Measurements from ENCODE around the gene SERPINB5. TPM values are rescaled to one million over a fixed set of nuclear protein-coding genes. Genes with fewer than 3 reads are reported as not detected.

The SERPINB5 gene
- total RNA-seq, 1 experiment from 2014 or later: not detected

GRCh38 chr18:63544017-63544416 lies 67.3 kb downstream of the SERPINB5 start:
- Histone ChIP-seq H3K27me3 (ENCODE audit: control insufficient read depth, insufficient read depth, low read length) (no peaks in the 10 kb centered on the region), H3K4me1 (ENCODE audit: control insufficient read depth, insufficient read depth, low read length) (no peaks in the 10 kb centered on the region), H3K36me3 (ENCODE audit: control insufficient read depth, insufficient read depth, low read length) (no peaks in the 10 kb centered on the region), H3K9me3 (ENCODE audit: control insufficient read depth, insufficient read depth, low read depth, low read length) (no peaks in the 10 kb centered on the region), H3K4me3 (ENCODE audit: low read depth in 2 of 2, low read length in 2 of 2) (no peak overlapping the region), H3K27ac (ENCODE audit: low read length) (no peak overlapping the region)
- no peak for DNase-seq (ENCODE audit: low read depth, low spot score)
- no peak for TF ChIP-seq POLR2AphosphoS5 (IDR thresholded peaks at IDR 0.05; ENCODE audit: low read depth, low read length)
- TF ChIP-seq TCF7L2 (IDR thresholded peaks at IDR 0.05; ENCODE audit: low read depth, low read length): no peak
- in situ Hi-C loops (cut with HindIII; ENCODE audit: low pct_unique_long_range_greater_than_20kb, low sequenced_read_pairs) (no loop called here), intact Hi-C loops (cut with micrococcal nuclease; ENCODE audit: unreplicated experiment) (no loop called here)
- no TSS peak for BruUV-seq (replicated peaks)
- ATAC-seq: no peak
- CTCF ChIA-PET: no interaction called here
- POLR2A ChIA-PET: no interaction called here

GRCh38 chr18:63545000-63545399 lies 68.2 kb downstream of the SERPINB5 start:
- ChIA-PET CTCF (interaction anchor here (0.7 kb wide), 1 partner anchor 408 kb away, joined by 5 read pairs; no protein-coding TSS in a partner anchor), POLR2A (no interaction called here)
- Histone ChIP-seq H3K27me3 (ENCODE audit: control insufficient read depth, insufficient read depth, low read length) (no peaks in the 10 kb centered on the region), H3K36me3 (ENCODE audit: control insufficient read depth, insufficient read depth, low read length) (no peaks in the 10 kb centered on the region), H3K4me1 (ENCODE audit: control insufficient read depth, insufficient read depth, low read length) (no peaks in the 10 kb centered on the region), H3K27ac (ENCODE audit: low read length) (no peak overlapping the region), H3K4me3 (ENCODE audit: low read depth in 2 of 2, low read length in 2 of 2) (no peak overlapping the region), H3K9me3 (ENCODE audit: control insufficient read depth, insufficient read depth, low read depth, low read length) (no peaks in the 10 kb centered on the region)
- in situ Hi-C loops (cut with HindIII; ENCODE audit: low pct_unique_long_range_greater_than_20kb, low sequenced_read_pairs) (no loop called here), intact Hi-C loops (cut with micrococcal nuclease; ENCODE audit: unreplicated experiment) (no loop called here)
- DNase-seq (ENCODE audit: low read depth, low spot score) (no peak), ATAC-seq (no peak)
- no TSS peak for BruUV-seq (replicated peaks)
- TF ChIP-seq REST (IDR thresholded peaks at IDR 0.05; ENCODE audit: insufficient read depth in 1 of 2, low read depth in 2 of 2, low read length in 1 of 2) (no peak), CTCF (IDR thresholded peaks at IDR 0.05) (no peak), TCF7L2 (IDR thresholded peaks at IDR 0.05; ENCODE audit: low read depth, low read length) (no peak), SIN3A (IDR thresholded peaks at IDR 0.05; ENCODE audit: borderline replicate concordance, insufficient read depth, low read depth, low read length) (no peak), POLR2AphosphoS5 (IDR thresholded peaks at IDR 0.05; ENCODE audit: low read depth, low read length) (no peak)

GRCh38 chr18:63550068-63550467 lies 73.3 kb downstream of the SERPINB5 start:
- in situ Hi-C loops (cut with HindIII; ENCODE audit: low pct_unique_long_range_greater_than_20kb, low sequenced_read_pairs): no loop called here
- no TSS peak for BruUV-seq (replicated peaks)
- H3K9me3 ChIP-seq (ENCODE audit: control insufficient read depth, insufficient read depth, low read depth, low read length): no peaks in the 10 kb centered on the region
- H3K27ac ChIP-seq (ENCODE audit: low read length): no peak overlapping the region
- ChIA-PET POLR2A (no interaction called here), CTCF (no interaction called here)
- H3K36me3 ChIP-seq (ENCODE audit: control insufficient read depth, insufficient read depth, low read length): no peaks in the 10 kb centered on the region
- ATAC-seq (no peak), DNase-seq (ENCODE audit: low read depth, low spot score) (no peak)
- no peaks in the 10 kb centered on the region for H3K4me1 ChIP-seq (ENCODE audit: control insufficient read depth, insufficient read depth, low read length)
- TF ChIP-seq POLR2AphosphoS5 (IDR thresholded peaks at IDR 0.05; ENCODE audit: low read depth, low read length): no peak
- TF ChIP-seq CTCF (IDR thresholded peaks at IDR 0.05): no peak
- no peak for TF ChIP-seq TCF7L2 (IDR thresholded peaks at IDR 0.05; ENCODE audit: low read depth, low read length)
- no peak for TF ChIP-seq SIN3A (IDR thresholded peaks at IDR 0.05; ENCODE audit: borderline replicate concordance, insufficient read depth, low read depth, low read length)
- TF ChIP-seq REST (IDR thresholded peaks at IDR 0.05; ENCODE audit: insufficient read depth in 1 of 2, low read depth in 2 of 2, low read length in 1 of 2): no peak
- no peaks in the 10 kb centered on the region; the same call in 1 of the 2 replicates for H3K27me3 ChIP-seq (ENCODE audit: control insufficient read depth, insufficient read depth, low read length)
- intact Hi-C loops (cut with micrococcal nuclease; ENCODE audit: unreplicated experiment): no loop called here
- H3K4me3 ChIP-seq (ENCODE audit: low read depth in 2 of 2, low read length in 2 of 2): no peak overlapping the region
